ENCODE results near the gene RASL12.
"Not testable (repeated sequence)": the region's sequence is repeated elsewhere in the genome, so short reads cannot be mapped to it uniquely, and the experiment has no call there.

The RASL12 gene

DNA sequence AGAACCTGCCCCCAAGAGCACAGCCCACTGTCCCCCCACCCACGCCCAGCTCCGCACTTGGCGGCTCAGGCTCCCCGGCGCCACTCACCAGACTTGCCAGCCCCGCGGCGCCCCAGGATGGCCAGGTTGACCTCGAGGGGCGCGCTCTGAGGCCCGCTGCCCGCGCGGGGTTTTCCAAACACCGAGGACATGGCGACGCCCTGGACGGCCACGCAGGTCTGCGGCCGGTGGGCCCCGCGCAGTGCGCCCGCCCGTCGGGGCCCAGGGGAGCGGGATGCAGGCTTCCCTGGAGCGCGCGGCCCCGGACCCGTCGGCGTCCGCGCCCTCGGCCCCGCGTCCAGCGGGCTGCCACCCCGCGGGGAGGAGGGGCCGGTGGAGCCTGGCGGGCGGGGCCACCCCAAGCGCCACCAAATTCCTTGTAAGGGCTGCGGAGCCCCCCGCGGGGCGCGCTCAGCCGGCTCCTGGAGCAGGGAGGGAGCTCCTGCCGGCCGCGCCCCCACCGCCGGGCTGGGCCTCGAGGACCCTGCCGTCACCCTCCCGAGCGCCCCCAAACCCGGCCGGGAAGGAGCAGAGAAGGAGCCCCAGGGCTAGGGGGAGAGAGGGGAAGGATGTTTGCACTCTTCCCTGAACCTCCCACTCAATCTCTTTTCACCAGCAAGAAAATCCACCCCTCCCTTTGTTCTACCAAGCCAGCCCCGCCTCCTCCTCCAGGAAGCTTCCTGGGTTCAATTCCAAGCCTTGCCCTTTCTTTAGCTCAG, at the start of gene RASL12:
Gene RASL12, minus strand, starts transcription at position 347 of the 758 bp plus-strand sequence. Its CDS starts 156 bp downstream, at position 191.
- DNase-seq (ENCODE audit: low read depth in 2 of 2) = no peak

GRCh38 chr15:65115542-65115941, 47.8 kb upstream of the RASL12 start:
- no peak for DNase-seq (ENCODE audit: low read depth in 2 of 2)

GRCh38 chr15:65115086-65115485, 47.3 kb upstream of the RASL12 start, which contains the start of gene UBAP1L:
Gene UBAP1L, minus strand, starts transcription at chr15:65115200. Its CDS starts 8,985 bp downstream, at chr15:65106215.
- no peak for DNase-seq (ENCODE audit: low read depth in 2 of 2)

DNA sequence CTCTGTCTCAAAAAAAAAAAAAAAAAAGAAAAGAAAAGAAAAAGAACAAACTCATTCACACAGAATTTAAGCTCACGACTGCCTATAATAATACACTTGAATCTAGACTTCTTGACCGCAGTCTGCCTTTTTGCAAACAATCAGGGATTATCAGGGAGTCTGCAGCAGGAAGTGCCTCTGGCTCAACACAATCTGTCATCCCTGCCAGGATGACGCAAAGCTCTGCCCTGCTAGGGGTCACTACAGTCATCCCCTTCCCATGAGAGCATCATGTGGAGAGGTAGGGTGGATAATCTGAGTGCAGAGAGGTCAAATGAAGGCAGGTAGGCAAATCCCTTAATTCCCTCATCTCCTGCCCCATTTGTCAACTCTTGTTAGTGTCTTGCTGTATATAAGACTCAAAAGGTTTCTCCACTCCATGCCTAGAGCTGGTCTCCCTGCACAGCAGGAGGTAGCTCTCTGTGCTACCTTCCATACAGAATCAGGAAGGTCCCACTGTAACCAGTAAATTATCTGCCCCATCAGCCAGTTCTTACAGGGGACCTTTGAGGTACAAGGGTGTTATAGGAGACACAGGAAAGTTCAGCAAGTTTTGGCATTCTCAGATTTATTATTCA, 43.0 kb upstream of the RASL12 start:
- no peak for DNase-seq (ENCODE audit: low read depth in 2 of 2)

GRCh38 chr15:65106011-65106590, 38.3 kb upstream of the RASL12 start:
- DNase-seq (ENCODE audit: low read depth in 2 of 2) = no peak

GRCh38 chr15:65105038-65105437, 37.2 kb upstream of the RASL12 start:
- no peak for DNase-seq (ENCODE audit: low read depth in 2 of 2)

GRCh38 chr15:65102912-65103311, 35.1 kb upstream of the RASL12 start:
- no peak for DNase-seq (ENCODE audit: low read depth in 2 of 2)

DNA sequence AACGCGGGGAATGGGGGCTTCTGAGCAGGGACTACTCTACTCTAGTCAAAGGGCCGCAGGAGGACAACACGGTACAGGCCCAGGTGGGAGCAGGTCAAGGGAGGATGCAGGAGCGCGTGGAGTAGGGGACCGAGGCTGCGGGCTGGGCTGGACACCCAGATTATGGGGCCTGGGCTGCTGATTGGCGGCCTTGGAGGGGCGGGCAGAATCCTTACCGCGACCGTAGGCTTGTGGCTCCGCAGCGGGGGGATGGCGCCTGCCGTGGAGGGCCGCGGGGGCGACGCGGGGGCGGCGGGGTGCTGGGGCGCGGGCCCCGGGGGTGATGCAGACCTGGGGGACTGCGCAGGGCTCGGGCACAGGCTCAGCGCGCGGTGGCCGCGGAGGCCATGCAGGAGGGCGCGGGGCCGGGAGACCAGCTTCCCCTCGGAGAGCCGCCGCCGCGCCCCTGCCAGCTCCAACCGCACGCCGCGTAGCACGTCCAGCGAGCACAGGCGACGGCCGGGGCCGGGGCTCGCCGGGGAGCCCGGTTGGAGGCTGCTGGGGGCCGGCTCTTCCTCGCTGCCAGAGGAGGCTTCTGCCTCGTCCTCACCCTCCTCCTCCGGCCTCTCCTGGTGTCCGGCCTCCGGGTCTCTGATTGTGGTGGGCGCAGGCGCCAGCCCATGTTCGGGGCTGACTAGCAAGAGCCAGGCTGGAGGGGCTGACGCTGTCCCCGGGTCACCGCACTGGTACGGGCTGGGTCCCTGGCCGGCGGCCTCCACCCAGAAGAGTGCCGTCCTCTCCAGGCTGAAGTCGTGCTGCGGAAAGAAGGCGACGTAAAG, 34.3 kb upstream of the RASL12 start:
- DNase-seq (ENCODE audit: low read depth in 2 of 2) = no peak

DNA sequence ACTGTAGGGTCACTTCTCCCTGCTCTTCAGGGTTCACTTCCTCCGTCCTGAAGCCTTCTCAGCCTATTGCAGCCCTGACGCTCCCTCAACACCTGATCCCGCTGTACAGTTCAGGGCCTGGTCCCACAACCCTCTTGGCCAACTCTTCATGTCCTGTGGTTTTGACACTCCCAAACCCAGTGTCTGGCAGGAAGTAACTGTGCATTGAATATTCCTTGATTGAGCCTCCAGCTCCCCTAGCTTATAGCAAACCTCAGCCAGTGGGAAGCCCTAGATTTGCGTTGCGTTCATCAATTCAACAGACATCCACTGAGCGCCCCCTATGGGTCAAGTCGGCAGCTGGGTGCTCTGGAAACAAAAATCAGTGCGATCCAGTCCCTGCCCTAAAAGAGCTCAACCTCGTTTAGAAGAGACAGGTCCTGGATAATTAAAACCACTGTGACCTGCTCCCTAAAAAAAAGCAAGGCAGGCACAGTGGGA, 33.7 kb upstream of the RASL12 start:
- peak; percentile 22 to 50 for DNase-seq (ENCODE audit: low read depth in 2 of 2)

DNA sequence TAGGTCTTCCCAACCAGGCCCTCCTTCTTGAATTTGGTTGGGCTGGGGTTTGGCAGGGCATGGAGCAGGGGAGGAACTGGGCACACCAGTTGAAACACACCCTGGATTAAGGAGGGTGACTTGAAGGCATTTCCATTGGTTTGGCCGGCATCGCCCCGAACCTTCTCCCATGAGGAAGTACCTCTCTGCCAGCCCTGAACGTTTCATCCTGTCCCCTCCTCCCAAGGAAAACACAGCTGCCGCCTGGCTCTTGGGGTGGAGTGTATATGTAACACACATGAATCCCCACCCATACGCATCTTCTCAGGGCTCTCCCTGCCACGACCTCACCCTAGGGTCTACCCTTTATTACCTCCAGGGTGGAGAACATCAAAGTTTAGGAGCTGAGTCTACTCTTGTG, 32.7 kb upstream of the RASL12 start:
- no peak for DNase-seq (ENCODE audit: low read depth in 2 of 2)

- not testable (repeated sequence) for DNase-seq (ENCODE audit: low read depth in 2 of 2)
Observed at GRCh38 chr15:65099801-65100200, 32.0 kb upstream of the RASL12 start.

DNA sequence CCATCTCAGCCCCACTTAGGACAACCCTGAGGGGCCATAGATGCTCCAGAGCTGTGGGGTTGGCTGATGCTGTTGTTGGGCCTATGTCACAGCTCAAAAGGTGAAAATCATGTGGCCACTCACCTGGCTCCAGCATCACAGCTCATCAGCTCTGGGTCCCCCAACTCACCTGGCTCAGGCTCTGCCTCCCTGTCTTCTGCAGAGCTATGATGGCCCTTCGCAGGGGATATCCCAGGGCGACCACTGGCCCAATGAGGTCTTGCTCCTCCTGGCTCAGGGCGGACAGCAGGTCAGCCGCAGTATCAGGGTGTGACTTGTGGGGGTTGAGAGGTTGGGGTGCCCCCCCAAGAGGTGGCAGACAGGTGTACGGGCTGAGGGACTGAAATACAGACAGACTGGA, 31.5 kb upstream of the RASL12 start:
- DNase-seq (ENCODE audit: low read depth in 2 of 2) = no peak

- no peak for DNase-seq (ENCODE audit: low read depth in 2 of 2)
Observed at GRCh38 chr15:65097651-65098263, 30.0 kb upstream of the RASL12 start.

- no peak for DNase-seq (ENCODE audit: low read depth in 2 of 2)
Observed at GRCh38 chr15:65096481-65097385, 28.9 kb upstream of the RASL12 start.

DNA sequence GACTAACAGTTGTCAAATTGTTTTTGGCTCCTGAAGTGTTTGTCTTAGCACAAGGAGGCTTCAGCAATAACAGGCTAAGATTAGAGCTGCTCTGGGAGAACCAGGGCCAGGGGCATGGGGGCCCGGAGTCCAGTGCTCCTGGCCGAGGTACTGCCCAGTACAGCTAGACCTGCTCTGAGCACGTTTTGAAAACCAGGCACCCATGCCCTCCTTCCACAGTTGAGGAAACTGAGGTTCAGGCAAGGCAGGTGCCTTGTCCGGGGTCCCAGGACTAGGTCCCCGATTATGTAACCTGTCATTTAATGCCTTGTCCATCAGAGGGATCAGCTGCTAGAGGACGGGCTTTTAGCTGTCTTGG, 27.9 kb upstream of the RASL12 start:
- DNase-seq (ENCODE audit: low read depth in 2 of 2) = no peak

DNA sequence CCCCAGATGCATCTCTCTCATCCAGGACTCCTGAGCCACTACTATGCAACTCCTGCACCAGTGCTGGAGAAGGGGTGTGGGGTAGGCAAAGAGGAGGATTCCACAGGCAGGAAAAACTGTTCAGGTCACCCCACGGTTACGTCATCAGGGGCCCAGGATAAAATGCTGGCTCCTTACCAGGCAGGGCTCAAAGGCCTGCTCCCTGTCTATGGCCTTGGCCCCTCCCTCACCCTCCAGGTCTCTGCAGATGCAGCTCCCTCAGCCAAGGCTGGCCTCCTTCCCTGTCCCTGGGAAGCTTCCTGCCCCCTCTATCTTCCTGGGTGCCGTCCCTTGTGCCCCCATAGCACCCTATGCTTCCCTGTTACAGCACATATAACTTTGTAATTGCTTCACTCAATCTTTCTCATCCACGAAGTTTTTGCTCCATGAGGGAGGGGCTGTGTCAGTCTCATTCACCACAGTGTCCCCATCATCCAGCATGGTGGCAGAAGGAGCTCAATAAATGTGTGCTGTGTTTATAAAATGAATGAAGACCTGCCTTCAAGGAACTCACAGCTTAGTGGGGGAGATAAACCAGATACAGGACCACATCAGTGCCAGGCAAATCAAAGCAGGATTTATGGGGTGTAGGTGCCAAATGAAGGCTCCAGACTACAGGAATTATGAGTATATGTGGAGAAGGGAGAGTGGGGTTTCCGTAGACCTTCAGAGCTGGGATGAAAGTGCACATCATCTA, 27.4 kb upstream of the RASL12 start:
- no peak for DNase-seq (ENCODE audit: low read depth in 2 of 2)

DNA sequence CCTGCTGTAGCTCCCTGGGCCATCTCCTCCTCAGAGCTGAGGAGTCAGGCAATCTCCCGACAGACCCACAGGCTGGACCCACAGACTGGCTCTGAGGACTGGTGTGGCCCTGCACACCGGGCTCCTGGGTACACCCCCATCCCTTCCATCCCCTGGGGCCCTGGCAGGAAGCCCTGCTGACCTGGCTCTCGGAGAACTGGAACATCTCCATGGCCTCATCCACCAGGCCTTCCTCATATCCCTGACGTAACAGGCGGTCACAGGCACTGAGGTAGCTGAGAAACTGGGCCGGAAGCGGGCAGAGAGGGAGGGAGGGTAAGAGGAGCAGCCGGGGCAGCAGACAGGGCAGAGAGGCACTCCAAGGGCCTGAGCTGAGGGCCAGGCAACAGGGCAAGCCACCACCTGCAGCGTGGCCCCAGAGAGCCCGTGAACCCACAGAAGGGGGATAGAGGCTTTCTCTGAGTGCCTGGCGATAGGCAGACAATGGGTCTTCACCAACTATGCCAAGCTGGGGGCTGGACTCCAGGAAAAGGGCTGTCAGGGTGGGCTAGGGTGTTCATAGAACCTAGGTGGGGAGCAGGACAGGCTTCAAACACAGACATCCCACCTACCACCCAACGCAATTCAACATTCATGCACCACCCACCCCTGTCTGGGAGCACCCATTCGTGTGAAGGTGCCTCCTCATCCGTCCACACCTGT, 26.7 kb upstream of the RASL12 start:
- no peak for DNase-seq (ENCODE audit: low read depth in 2 of 2)

DNA sequence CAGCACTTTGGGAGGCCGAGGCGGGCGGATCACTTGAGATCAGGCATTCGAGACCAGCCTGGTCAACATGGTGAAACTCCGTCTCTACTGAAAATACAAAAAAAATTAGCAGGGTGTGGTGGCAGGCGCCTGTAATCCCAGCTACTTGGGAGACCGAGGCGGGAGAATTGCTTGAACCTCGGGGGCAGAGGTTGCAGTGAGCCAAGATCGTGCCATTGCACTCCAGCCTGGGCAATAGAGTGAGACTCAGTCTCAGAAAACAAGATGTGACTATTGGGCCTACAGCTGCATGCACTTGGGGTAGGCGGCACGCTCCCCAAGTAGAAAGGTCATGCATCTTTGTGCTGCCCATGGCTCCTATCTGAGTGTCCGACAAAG, 26.0 kb upstream of the RASL12 start:
- DNase-seq (ENCODE audit: low read depth in 2 of 2) = not testable (repeated sequence)
